Omental fat pad (tissue), 4 donors: Measurements from ENCODE around the gene POU1F1. TPM values are rescaled to one million over a fixed set of nuclear protein-coding genes. Genes with fewer than 3 reads are reported as not detected.

ENCODE experiments used
- ATAC-seq: fragments of 150-250 bp; one replicate; pipeline ENCODE4 v1.9.1; 2016; ENCODE audit warnings: mild to moderate bottlenecking, moderate library complexity; ENCODE audit not compliant: low FRiP score
- DNase-seq: peaks from one replicate; pipeline ENCODE4 v3.0.0-alpha.2; 2019; ENCODE audit warnings: low spot score
- total RNA-seq, 4 donors: library from RNA; depleted of rRNA; stranded (reverse); fragments of >200 nt; gene quantifications; one replicate each; pipeline ENCODE4 v1.1.0, GENCODE V29; 2016
- TF ChIP-seq, protein P1 (sequence below), 3 donors: fragments of 450-650 bp; IDR thresholded peaks; one replicate each; pipeline ENCODE4 v1.5.1; 2016 to 2017; ENCODE audit warnings: antibody characterized with exemption in 3 of 3, mild to moderate bottlenecking in 3 of 3, moderate library complexity in 2 of 3

Gene POU1F1
- total RNA-seq, 4 donors from 2014 or later, result not detected

DNA sequence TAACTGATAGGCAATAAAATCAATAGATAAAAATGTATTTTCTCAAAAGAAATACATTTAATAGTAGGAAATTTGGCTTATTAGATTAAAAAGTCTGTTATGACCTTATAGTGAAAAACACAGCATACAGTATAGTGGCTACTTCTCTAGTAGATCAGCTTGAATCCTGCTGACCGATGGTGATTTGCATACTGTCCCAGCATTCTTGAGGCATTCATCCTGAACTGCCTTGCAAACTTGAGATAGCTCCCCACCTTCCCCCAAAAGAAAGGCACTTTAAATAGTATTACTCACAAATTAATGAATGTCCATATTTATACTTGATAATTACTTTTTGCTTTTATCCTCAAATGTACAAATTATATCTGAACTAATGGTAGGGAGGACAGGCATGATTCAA is 42.6 kb downstream of the POU1F1 start:
- ATAC-seq (no peak), DNase-seq (no peak)
- TF ChIP-seq, protein P1, sequence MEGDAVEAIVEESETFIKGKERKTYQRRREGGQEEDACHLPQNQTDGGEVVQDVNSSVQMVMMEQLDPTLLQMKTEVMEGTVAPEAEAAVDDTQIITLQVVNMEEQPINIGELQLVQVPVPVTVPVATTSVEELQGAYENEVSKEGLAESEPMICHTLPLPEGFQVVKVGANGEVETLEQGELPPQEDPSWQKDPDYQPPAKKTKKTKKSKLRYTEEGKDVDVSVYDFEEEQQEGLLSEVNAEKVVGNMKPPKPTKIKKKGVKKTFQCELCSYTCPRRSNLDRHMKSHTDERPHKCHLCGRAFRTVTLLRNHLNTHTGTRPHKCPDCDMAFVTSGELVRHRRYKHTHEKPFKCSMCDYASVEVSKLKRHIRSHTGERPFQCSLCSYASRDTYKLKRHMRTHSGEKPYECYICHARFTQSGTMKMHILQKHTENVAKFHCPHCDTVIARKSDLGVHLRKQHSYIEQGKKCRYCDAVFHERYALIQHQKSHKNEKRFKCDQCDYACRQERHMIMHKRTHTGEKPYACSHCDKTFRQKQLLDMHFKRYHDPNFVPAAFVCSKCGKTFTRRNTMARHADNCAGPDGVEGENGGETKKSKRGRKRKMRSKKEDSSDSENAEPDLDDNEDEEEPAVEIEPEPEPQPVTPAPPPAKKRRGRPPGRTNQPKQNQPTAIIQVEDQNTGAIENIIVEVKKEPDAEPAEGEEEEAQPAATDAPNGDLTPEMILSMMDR (IDR thresholded peaks at IDR 0.05), result no peak

DNA sequence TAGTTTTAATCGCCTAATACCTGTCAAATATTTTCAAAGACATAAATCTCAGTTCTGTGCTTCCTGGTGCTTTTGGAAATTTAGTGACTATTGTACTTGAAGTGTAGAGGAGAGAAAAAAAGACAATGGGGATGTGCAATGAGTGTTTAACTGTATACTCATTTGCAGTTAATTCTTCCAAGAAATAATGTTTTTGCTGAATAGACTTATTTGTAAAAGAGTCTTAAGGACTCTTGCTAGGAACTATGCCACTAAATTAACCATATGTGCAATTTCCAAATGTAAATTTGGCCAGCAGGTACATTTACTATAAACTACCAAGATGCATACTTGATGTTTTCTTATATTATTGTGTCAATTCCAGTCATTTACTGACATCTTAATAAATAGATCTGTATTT is 47.3 kb downstream of the POU1F1 start:
- no peak for DNase-seq
- ATAC-seq, result no peak
- TF ChIP-seq, protein P1 (IDR thresholded peaks at IDR 0.05), result no peak

DNA sequence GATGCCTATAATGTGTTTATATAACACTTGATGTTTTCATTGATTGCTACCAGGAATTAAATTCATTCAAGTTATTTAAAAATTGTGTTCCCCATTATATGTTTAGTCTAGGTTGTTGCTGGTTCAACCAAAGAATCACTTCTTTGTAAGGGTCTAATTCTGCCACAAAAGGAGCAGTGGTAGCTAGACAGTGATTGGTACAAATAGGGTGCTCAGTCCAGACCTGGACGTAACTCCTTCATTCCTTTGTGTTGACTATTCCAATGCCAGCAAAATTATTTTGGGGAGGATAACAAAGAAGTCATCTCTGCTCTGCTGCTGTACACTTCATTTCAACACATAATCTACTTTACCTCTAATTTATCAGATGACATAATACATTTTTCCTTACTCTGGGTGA is 48.1 kb downstream of the POU1F1 start:
- TF ChIP-seq, protein P1 (IDR thresholded peaks at IDR 0.05), result no peak
- ATAC-seq, result peak; percentile 34
- DNase-seq, result no peak

DNA sequence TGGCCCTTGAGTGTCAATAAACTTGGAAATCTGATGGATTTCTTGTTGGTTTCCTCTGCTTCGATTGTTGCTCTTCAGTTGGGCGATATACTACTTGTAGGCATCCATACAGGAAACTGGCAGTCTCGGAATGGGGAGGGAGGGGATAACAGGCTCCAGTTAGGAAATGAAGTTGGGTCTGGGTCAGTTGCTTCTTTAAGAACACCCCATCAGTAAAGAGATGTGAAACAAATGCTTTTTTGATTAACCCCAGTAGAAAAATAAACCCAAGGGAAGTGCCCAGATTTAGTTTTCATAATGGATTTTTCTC is 48.6 kb downstream of the POU1F1 start:
- TF ChIP-seq, protein P1 (IDR thresholded peaks at IDR 0.05), result no peak
- DNase-seq (no peak), ATAC-seq (no peak)

DNA sequence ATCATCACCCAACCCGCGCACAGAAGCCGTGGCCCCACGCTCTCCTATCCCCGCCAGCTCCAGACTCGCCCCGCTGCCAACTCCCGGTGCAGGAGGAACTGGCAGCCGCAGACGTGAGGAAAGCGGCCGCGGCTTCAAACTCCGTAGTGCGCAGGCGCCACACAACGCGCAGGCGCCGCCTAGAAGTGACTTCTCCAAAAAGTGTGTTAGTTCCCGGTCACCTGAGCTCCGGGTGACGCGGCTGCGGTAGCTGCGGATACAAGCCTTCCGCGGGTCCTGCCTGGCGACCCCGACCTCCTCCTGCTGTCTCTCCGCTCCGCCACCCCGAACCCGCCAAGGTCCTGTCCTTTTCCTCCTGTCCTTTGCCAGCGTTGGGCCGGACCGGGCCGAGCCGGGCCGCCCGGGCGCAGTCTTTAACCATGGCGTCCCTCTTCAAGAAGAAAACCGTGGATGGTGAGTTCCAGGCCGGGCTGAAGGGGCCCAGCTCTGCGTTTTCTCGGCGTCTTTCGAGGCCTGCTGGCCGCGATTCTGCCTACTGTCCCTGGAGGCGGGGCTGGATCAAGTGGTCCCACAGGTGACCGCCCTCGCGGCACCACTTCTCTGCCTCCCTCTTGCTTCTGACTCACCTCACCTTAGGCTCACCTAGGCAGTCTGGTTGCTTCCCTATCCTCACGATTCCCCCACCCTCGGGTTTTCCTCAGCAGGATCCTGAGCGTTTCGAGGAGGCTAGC is 49.1 kb downstream of the POU1F1 start, which contains the start of gene CHMP2B:
CHMP2B (plus strand) TSS at position 206 of the 731 bp plus-strand sequence; CDS start at position 420, 214 bp downstream.
- TF ChIP-seq, protein P1 (IDR thresholded peaks at IDR 0.05), result no peak
- ATAC-seq, result peak; percentile 93
- peak; percentile 79 for DNase-seq

DNA sequence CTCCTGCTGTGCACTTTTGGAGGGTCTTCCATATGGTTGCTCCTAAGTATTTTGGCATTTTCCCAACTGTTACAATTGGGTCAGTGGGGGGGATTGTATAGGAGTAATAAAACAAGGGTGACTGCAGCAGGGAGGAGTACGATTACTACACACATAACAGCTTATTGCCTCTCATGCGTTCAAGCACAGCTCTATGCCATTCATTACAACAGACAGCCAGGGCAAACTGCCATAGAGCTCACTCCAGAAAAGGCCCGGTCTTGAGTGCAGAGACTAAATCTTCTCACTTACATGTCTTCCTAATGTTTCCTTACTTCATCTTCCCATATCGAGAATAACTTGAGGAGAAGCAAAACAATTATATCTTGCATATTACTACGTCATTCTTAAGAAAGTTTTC is 50.7 kb downstream of the POU1F1 start:
- TF ChIP-seq, protein P1 (IDR thresholded peaks at IDR 0.05), result no peak
- DNase-seq (no peak), ATAC-seq (no peak)

DNA sequence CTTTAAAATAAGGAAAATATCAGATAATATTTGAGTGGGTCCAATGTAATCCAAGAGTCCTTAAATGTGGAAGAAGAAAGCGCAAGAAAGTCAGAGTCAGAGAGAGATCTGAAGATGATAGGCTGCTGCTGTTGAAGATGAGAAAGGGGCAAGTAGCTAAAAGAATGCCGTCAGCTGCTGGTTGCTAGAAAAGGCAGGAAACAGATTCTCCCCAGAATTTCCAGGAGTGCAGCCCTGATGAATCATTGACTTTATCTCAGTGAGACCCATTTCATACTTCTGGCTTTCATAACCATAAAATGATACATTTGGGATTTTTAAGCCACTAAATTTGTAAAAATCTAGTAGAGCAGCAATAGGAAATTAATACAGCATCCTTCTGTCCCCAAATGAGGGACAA is 56.8 kb downstream of the POU1F1 start:
- no peak for DNase-seq
- TF ChIP-seq, protein P1 (IDR thresholded peaks at IDR 0.05), result no peak
- ATAC-seq, result no peak
